SK-N-SH (cell line): Measurements from ENCODE around the gene SEMA4B. TPM values are rescaled to one million over a fixed set of nuclear protein-coding genes. Genes with fewer than 3 reads are reported as not detected.

Experiments
- CTCF ChIA-PET: fragments of 300-600, 350-600 bp; formaldehyde crosslinking; extraction: SDS; loops from one replicate; lab custom pipeline; 2021; lab: Yijun Ruan, JAX
- POLR2A ChIA-PET: fragments of 350-600 bp; sonication (Branson Sonifier 250); formaldehyde crosslinking; extraction: SDS; loops from one replicate; lab custom pipeline; 2020; ENCODE audit warnings: antibody characterized with exemption, inconsistent platforms; lab: Yijun Ruan, JAX
- DNase-seq: peaks from one replicate; pipeline ENCODE4 v3.0.0; 2012
- H2AFZ ChIP-seq: fragments of 200-600 bp; sonication (generic); 2 replicates; pipeline ENCODE4 v1.8.1; 2016; ENCODE audit warnings: antibody characterized with exemption, mild to moderate bottlenecking, low read depth
- H3F3A ChIP-seq: fragments of 200-600 bp; sonication (generic); replicated peaks from 2 replicates; pipeline ENCODE3; 2016; ENCODE audit warnings: antibody characterized with exemption, mild to moderate bottlenecking; ENCODE audit not compliant: insufficient read depth
- H3K27ac ChIP-seq, 2 experiments: fragments of 200-500 bp in 1 of 2; fragments of 200-600 bp in 1 of 2; sonication (Bioruptor generic) in 1 of 2; sonication (generic), shearing (Covaris generic) in 1 of 2; 2 replicates each; pipeline versions ENCODE4 v1.5.1 to v1.6.1; 2014 to 2016; ENCODE audit warnings: low read depth in 2 of 2, inconsistent platforms in 1 of 2, low read length in 1 of 2, mild to moderate bottlenecking in 1 of 2, mixed read lengths in 1 of 2
- H3K27me3 ChIP-seq: fragments of 200-600 bp; sonication (generic), shearing (Covaris generic); 2 replicates; pipeline ENCODE4 v1.6.1; 2016; ENCODE audit warnings: mixed run types; ENCODE audit not compliant: insufficient read depth
- H3K36me3 ChIP-seq, 2 experiments: fragments of 200-500 bp in 1 of 2; fragments of 200-600 bp in 1 of 2; sonication (Bioruptor generic) in 1 of 2; sonication (generic) in 1 of 2; replicated peaks in 1 of 2; 2 replicates each; pipeline versions ENCODE3 to v1.5.1; 2014 to 2016; ENCODE audit warnings: low read length in 1 of 2, mild to moderate bottlenecking in 1 of 2; ENCODE audit not compliant: insufficient read depth in 2 of 2, control insufficient read depth in 1 of 2
- H3K4me1 ChIP-seq, 2 experiments: fragments of 200-500 bp in 1 of 2; fragments of 200-600 bp in 1 of 2; sonication (Bioruptor generic) in 1 of 2; sonication (generic), shearing (Covaris generic) in 1 of 2; 2 replicates each; pipeline versions ENCODE4 v1.5.1 to v1.6.1; 2014 to 2016; ENCODE audit warnings: low read depth in 1 of 2, low read length in 1 of 2, mixed run types in 1 of 2; ENCODE audit not compliant: insufficient read depth in 2 of 2, control insufficient read depth in 1 of 2
- H3K4me2 ChIP-seq: fragments of 200-600 bp; sonication (generic), shearing (Covaris generic); 2 replicates; pipeline ENCODE4 v1.6.1; 2017; ENCODE audit warnings: mixed run types
- H3K4me3 ChIP-seq, 2 experiments: fragments of 200-500 bp in 1 of 2; fragments of 200-600 bp in 1 of 2; sonication (Bioruptor generic) in 1 of 2; sonication (generic), shearing (Covaris generic) in 1 of 2; 2 replicates each; pipeline versions ENCODE4 v1.5.1 to v1.8.1; 2014 to 2016; ENCODE audit warnings: low read depth in 2 of 2, inconsistent platforms in 1 of 2, low read length in 1 of 2, mild to moderate bottlenecking in 1 of 2, mixed read lengths in 1 of 2, moderate library complexity in 1 of 2
- H3K79me2 ChIP-seq: fragments of 200-600 bp; sonication (generic); 2 replicates; pipeline ENCODE4 v1.8.1; 2017; ENCODE audit warnings: mild to moderate bottlenecking; ENCODE audit not compliant: insufficient read depth
- H3K9ac ChIP-seq: fragments of 200-600 bp; sonication (generic); 2 replicates; pipeline ENCODE4 v1.6.1; 2017; ENCODE audit warnings: mixed run types
- H3K9me2 ChIP-seq: fragments of 200-600 bp; sonication (generic); 2 replicates; pipeline ENCODE4 v1.6.1; 2017; ENCODE audit warnings: mixed run types
- H3K9me3 ChIP-seq: fragments of 200-600 bp; sonication (generic); 2 replicates; pipeline ENCODE4 v1.6.1; 2017; ENCODE audit warnings: mixed run types, mild to moderate bottlenecking, moderate library complexity
- H4K20me1 ChIP-seq: fragments of 200-600 bp; sonication (generic); 2 replicates; pipeline ENCODE4 v1.6.1; 2017; ENCODE audit warnings: mild to moderate bottlenecking, mixed run types; ENCODE audit not compliant: insufficient read depth
- CTCF ChIP-seq: fragments of 200-600 bp; sonication (generic); IDR thresholded peaks from 2 replicates; pipeline ENCODE4 v1.6.1; 2017; ENCODE audit warnings: antibody characterized with exemption, mild to moderate bottlenecking, moderate library complexity
- EP300 ChIP-seq, 2 experiments: IDR thresholded peaks; 2 replicates each; pipeline versions ENCODE4 v1.4.0 to v1.6.1; 2012; ENCODE audit warnings: borderline replicate concordance in 1 of 2, low read depth in 1 of 2, low read length in 1 of 2
- EZH2phosphoT487 ChIP-seq: fragments of 200-600 bp; sonication (generic); IDR thresholded peaks from 2 replicates; pipeline ENCODE4 v1.6.1; 2017; ENCODE audit warnings: low read depth, mixed run types, mild to moderate bottlenecking, antibody characterized with exemption, moderate library complexity, borderline replicate concordance
- FOSL2 ChIP-seq: IDR thresholded peaks from 2 replicates; pipeline ENCODE4 v1.4.0; 2012; ENCODE audit warnings: low read depth, mild to moderate bottlenecking, moderate library complexity, borderline replicate concordance
- FOXJ3 ChIP-seq: sonication (generic); formaldehyde crosslinking; IDR thresholded peaks from 2 replicates; pipeline ENCODE4 v1.5.1; 2020; ENCODE audit warnings: mild to moderate bottlenecking, missing genetic modification reagents
- FOXM1 ChIP-seq: IDR thresholded peaks from 2 replicates; pipeline ENCODE4 v1.4.0; 2012; ENCODE audit warnings: low read depth, mild to moderate bottlenecking
- IRF3 ChIP-seq: fragments of 150-350 bp; IDR thresholded peaks from 2 replicates; pipeline ENCODE4 v1.6.1; 2016; ENCODE audit warnings: mild to moderate bottlenecking, low read depth, low read length
- JUND ChIP-seq: IDR thresholded peaks from 2 replicates; pipeline ENCODE4 v1.4.0; 2012
- MXI1 ChIP-seq: IDR thresholded peaks from 2 replicates; pipeline ENCODE4 v1.6.1; 2012; ENCODE audit warnings: mild to moderate bottlenecking, low read depth, low read length, improper control_type of control experiment
- NFIC ChIP-seq: IDR thresholded peaks from 2 replicates; pipeline ENCODE4 v1.4.0; 2012; ENCODE audit warnings: borderline replicate concordance
- PBX3 ChIP-seq: IDR thresholded peaks from 2 replicates; pipeline ENCODE4; 2012
- RCOR1 ChIP-seq: fragments of 150-350 bp; IDR thresholded peaks from 2 replicates; pipeline ENCODE4 v1.6.1; 2017; ENCODE audit warnings: antibody characterized with exemption, low read length
- SMC3 ChIP-seq: IDR thresholded peaks from 2 replicates; pipeline ENCODE4 v1.6.1; 2012; ENCODE audit warnings: low read depth, low read length, improper control_type of control experiment
- TCF12 ChIP-seq: IDR thresholded peaks from 2 replicates; pipeline ENCODE4 v1.4.0; 2012
- USF1 ChIP-seq: IDR thresholded peaks from 2 replicates; pipeline ENCODE4 v1.4.0; 2012; ENCODE audit warnings: low read depth, borderline replicate concordance
- WGBS: methylation state at CpG from one replicate; pipeline ENCODE4 v1.1.6; 2017; ENCODE audit warnings: low lambda C conversion rate; 5-methylcytosine and 5-hydroxymethylcytosine counted together
- polyA plus RNA-seq, 3 experiments: library from polyadenylated mRNA; depleted of rRNA; stranded (reverse); fragments of >200 nt; gene quantifications; 2 replicates each; pipeline ENCODE4 v1.2.3, GENCODE V29; 2012

The SEMA4B gene
- polyA plus RNA-seq, 1 of the 3 experiments (the other 2 are of a cell fraction) = 38.9 TPM

GRCh38 chr15:90239371-90239770 is 38.2 kb downstream of the SEMA4B start:
- H3K79me2 ChIP-seq = no peaks in the 10 kb centered on the region
- H3K9me2 ChIP-seq = no peaks in the 10 kb centered on the region
- peaks cover 5 to 6% of the 10 kb centered on the region in 2 experiments; a peak in 2 of 4 replicates for H3K4me1 ChIP-seq
- no peak overlapping the region for H3K4me2 ChIP-seq
- H3K36me3 ChIP-seq = peaks cover 5 to 7% of the 10 kb centered on the region in 2 experiments
- H3K9me3 ChIP-seq = no peaks in the 10 kb centered on the region
- no peak overlapping the region for H3K4me3 ChIP-seq
- WGBS = 90% methylated on average over 3 of the region's 3 CpGs
- ChIA-PET CTCF (interaction anchor here (0.6 kb wide), 1 partner anchor 1033 kb away, joined by 3 read pairs; no protein-coding TSS in a partner anchor), POLR2A (no interaction called here)
- no peaks in the 10 kb centered on the region for H4K20me1 ChIP-seq
- TF ChIP-seq FOXJ3 (CRISPR knock-in tag) (no peak), SMC3 (no peak), MXI1 (no peak), JUND (no peak), PBX3 (no peak), IRF3 (no peak), NFIC (no peak), EZH2phosphoT487 (no peak), TCF12 (no peak), FOSL2 (no peak), EP300 (IDR thresholded peaks at IDR 0.05; ENCODE audit: borderline replicate concordance in 1 of 2, low read depth in 1 of 2, low read length in 1 of 2) (no peak), RCOR1 (no peak), FOXM1 (no peak), USF1 (no peak), CTCF (no peak)
- no peak for DNase-seq
- H3K9ac ChIP-seq = no peak overlapping the region
- no peaks in the 10 kb centered on the region for H3K27me3 ChIP-seq
- H3K27ac ChIP-seq = no peak overlapping the region
- H3F3A ChIP-seq = no peaks in the 10 kb centered on the region
- no peak overlapping the region for H2AFZ ChIP-seq
